ENCODE data around the gene FMN2.

GRCh38 chr1:240235521-240236288, 144.0 kb downstream of the FMN2 start:
- no peak for TF ChIP-seq CTCF (conservative IDR thresholded peaks at IDR 0.05)
- TF ChIP-seq EZH2 (IDR thresholded peaks at IDR 0.05; ENCODE audit: low read depth): no peak
